Liver (tissue), 9 donors: ENCODE data around the gene PLEKHM2. TPM values are rescaled to one million over a fixed set of nuclear protein-coding genes. Genes with fewer than 3 reads are reported as not detected.

Source experiments
- DNase-seq: peaks from one replicate; pipeline ENCODE4 v3.0.0-alpha.2; 2017; ENCODE audit warnings: low spot score
- H3K27ac ChIP-seq, 2 donors: one replicate each; pipeline ENCODE4 v1.7.0; 2013; ENCODE audit warnings: inconsistent platforms in 2 of 2, low read length in 2 of 2, control low read depth in 1 of 2, low read depth in 1 of 2, mild to moderate bottlenecking in 1 of 2
- H3K27me3 ChIP-seq, 4 donors: one replicate each; pipeline versions ENCODE4 v1.6.1 to v1.7.0; 2013; ENCODE audit warnings: low read length in 3 of 4, inconsistent platforms in 1 of 4, mild to moderate bottlenecking in 1 of 4, moderate library complexity in 1 of 4; ENCODE audit not compliant: control insufficient read depth in 4 of 4, insufficient read depth in 4 of 4
- H3K36me3 ChIP-seq, 4 donors: one replicate each; pipeline versions ENCODE4 v1.6.1 to v1.7.0; 2013; ENCODE audit warnings: low read length in 3 of 4, mild to moderate bottlenecking in 3 of 4, low read depth in 1 of 4, moderate library complexity in 1 of 4; ENCODE audit not compliant: control insufficient read depth in 4 of 4, insufficient read depth in 3 of 4
- H3K4me1 ChIP-seq, 4 donors: one replicate each; pipeline versions ENCODE4 v1.6.1 to v1.7.0; 2013; ENCODE audit warnings: low read length in 3 of 4, mild to moderate bottlenecking in 3 of 4, moderate library complexity in 1 of 4; ENCODE audit not compliant: control insufficient read depth in 4 of 4, insufficient read depth in 4 of 4
- H3K4me3 ChIP-seq, 3 donors: one replicate each; pipeline versions ENCODE4 v1.6.1 to v1.7.0; 2013; ENCODE audit warnings: low read length in 3 of 3, control low read depth in 1 of 3, low read depth in 1 of 3, mild to moderate bottlenecking in 1 of 3
- H3K9ac ChIP-seq, 2 donors: one replicate each; pipeline ENCODE4 v1.7.0; 2013; ENCODE audit warnings: low read length in 2 of 2, mild to moderate bottlenecking in 2 of 2, moderate library complexity in 2 of 2, control low read depth in 1 of 2, low read depth in 1 of 2
- H3K9me3 ChIP-seq, 4 donors: one replicate each; pipeline versions ENCODE4 v1.6.1 to v1.7.0; 2013; ENCODE audit warnings: low read length in 3 of 4; ENCODE audit not compliant: control insufficient read depth in 4 of 4
- ATF3 ChIP-seq: IDR thresholded peaks from 2 replicates; pipeline ENCODE4 v1.6.1; 2016; ENCODE audit warnings: antibody characterized with exemption
- CTCF ChIP-seq: fragments of 150-350 bp; IDR thresholded peaks from 2 replicates; pipeline ENCODE4 v1.5.1; 2017; ENCODE audit warnings: improper control_type of control experiment, low read depth, low read length; ENCODE audit not compliant: missing input control
- EGR1 ChIP-seq, 2 donors: IDR thresholded peaks; 2 replicates each; pipeline ENCODE4 v1.6.1; 2016 to 2018; ENCODE audit warnings: antibody characterized with exemption in 2 of 2, low read depth in 2 of 2
- FOXA1 ChIP-seq: IDR thresholded peaks from 2 replicates; pipeline ENCODE4 v1.6.1; 2016; ENCODE audit warnings: antibody characterized with exemption
- GABPA ChIP-seq, 2 donors: IDR thresholded peaks in 1 of 2; conservative IDR thresholded peaks in 1 of 2; 2 replicates each; pipeline ENCODE4 v1.6.1; 2016; ENCODE audit warnings: antibody characterized with exemption in 2 of 2, mild to moderate bottlenecking in 1 of 2, moderate library complexity in 1 of 2
- HNF4A ChIP-seq, 2 donors: conservative IDR thresholded peaks; 2 replicates each; pipeline ENCODE4 v1.6.1; 2016; ENCODE audit warnings: antibody characterized with exemption in 2 of 2, mild to moderate bottlenecking in 2 of 2
- HNF4G ChIP-seq: IDR thresholded peaks from 2 replicates; pipeline ENCODE4 v1.6.1; 2016; ENCODE audit warnings: antibody characterized with exemption
- JUND ChIP-seq, 2 donors: IDR thresholded peaks; 2 replicates each; pipeline ENCODE4 v1.6.1; 2016; ENCODE audit warnings: antibody characterized with exemption in 2 of 2
- NR2F2 ChIP-seq: IDR thresholded peaks from 2 replicates; pipeline ENCODE4 v1.6.1; 2016; ENCODE audit warnings: antibody characterized with exemption
- RXRA ChIP-seq, 2 donors: IDR thresholded peaks; 2 replicates each; pipeline ENCODE4 v1.6.1; 2017 to 2018; ENCODE audit warnings: antibody characterized with exemption in 2 of 2, mild to moderate bottlenecking in 1 of 2
- SP1 ChIP-seq: IDR thresholded peaks from 2 replicates; pipeline ENCODE4 v1.6.1; 2018; ENCODE audit warnings: antibody characterized with exemption, mild to moderate bottlenecking
- YY1 ChIP-seq: IDR thresholded peaks from 2 replicates; pipeline ENCODE4 v1.6.1; 2016; ENCODE audit warnings: antibody characterized with exemption, mild to moderate bottlenecking
- ZBTB33 ChIP-seq: IDR thresholded peaks from 2 replicates; pipeline ENCODE4 v1.6.1; 2016; ENCODE audit warnings: antibody characterized with exemption
- WGBS: extraction: QIAGEN DNeasy Blood & Tissue Kit; methylation state at CpG from one replicate; pipeline ENCODE4 v1.1.7; 2013; 5-methylcytosine and 5-hydroxymethylcytosine counted together
- polyA plus RNA-seq, 2 donors: library from polyadenylated mRNA; stranded (reverse) in 1 of 2; unstranded in 1 of 2; fragments of 200-250 nt in 1 of 2; fragments of >200 nt in 1 of 2; fragmentation: Nextera tagmentation in 1 of 2; extraction: Ambion mirVana in 1 of 2; gene quantifications; one replicate each; pipeline versions ENCODE4 v1.2.1 to v1.2.3, GENCODE V29; 2013 to 2015
- total RNA-seq, 2 donors: library from RNA; depleted of rRNA; stranded (reverse); fragments of >200 nt; gene quantifications; one replicate each; pipeline ENCODE4 v1.2.3, GENCODE V29; 2014
- TF ChIP-seq, protein P1 (sequence below): IDR thresholded peaks from 2 replicates; pipeline ENCODE4 v1.6.1; 2016; ENCODE audit warnings: antibody characterized with exemption
- TF ChIP-seq, protein P2 (sequence below): IDR thresholded peaks from 2 replicates; pipeline ENCODE4 v1.6.1; 2016; ENCODE audit warnings: antibody characterized with exemption, mild to moderate bottlenecking
- donor health status: healthy.
- donor health status: healthy.
- donor health status: healthy.
- donor health status: healthy.
- donor health status: healthy.

PLEKHM2 gene
- total and polyA plus RNA-seq, 4 donors, result 4.1 to 22.6 (median 17.0) TPM

DNA sequence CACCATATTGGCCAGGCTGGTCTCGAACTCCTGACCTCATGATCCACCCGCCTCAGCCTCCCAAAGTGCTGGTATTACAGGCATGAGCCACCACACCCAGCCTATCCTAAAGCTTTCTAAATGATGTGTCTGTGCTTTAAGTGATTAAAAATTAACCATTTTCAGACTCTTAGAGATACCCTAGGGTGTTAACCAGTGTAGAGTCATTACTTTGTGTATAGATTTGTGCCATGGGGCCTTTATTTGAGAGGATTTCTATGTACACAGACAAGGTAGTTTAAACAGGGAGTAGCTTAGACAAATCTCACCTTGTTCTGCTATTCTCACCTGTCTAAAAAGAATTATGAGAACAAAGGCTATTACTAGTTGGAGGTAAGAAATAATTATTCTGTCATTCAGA lies 12.7 kb upstream of the PLEKHM2 start (continued):
- TF ChIP-seq HNF4A (conservative IDR thresholded peaks at IDR 0.05), result no peak
- no peak for TF ChIP-seq YY1

- 80% methylated on average over 12 of the region's 12 CpGs for WGBS
- H3K9ac ChIP-seq, result no peak overlapping the region
- no peaks in the 10 kb centered on the region for H3K36me3 ChIP-seq
- no peak for TF ChIP-seq GABPA (IDR thresholded peaks at IDR 0.05 in 1 of 2, conservative IDR thresholded peaks at IDR 0.05 in 1 of 2)
- no peak for TF ChIP-seq YY1
- no peak for TF ChIP-seq JUND (IDR thresholded peaks at IDR 0.05)
- no peak for TF ChIP-seq ZBTB33
- TF ChIP-seq HNF4G, result no peak
- TF ChIP-seq NR2F2, result no peak
- TF ChIP-seq ATF3, result no peak
- no peak for TF ChIP-seq HNF4A (conservative IDR thresholded peaks at IDR 0.05)
- TF ChIP-seq, protein P1, sequence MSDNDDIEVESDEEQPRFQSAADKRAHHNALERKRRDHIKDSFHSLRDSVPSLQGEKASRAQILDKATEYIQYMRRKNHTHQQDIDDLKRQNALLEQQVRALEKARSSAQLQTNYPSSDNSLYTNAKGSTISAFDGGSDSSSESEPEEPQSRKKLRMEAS, result no peak
- TF ChIP-seq, protein P2, sequence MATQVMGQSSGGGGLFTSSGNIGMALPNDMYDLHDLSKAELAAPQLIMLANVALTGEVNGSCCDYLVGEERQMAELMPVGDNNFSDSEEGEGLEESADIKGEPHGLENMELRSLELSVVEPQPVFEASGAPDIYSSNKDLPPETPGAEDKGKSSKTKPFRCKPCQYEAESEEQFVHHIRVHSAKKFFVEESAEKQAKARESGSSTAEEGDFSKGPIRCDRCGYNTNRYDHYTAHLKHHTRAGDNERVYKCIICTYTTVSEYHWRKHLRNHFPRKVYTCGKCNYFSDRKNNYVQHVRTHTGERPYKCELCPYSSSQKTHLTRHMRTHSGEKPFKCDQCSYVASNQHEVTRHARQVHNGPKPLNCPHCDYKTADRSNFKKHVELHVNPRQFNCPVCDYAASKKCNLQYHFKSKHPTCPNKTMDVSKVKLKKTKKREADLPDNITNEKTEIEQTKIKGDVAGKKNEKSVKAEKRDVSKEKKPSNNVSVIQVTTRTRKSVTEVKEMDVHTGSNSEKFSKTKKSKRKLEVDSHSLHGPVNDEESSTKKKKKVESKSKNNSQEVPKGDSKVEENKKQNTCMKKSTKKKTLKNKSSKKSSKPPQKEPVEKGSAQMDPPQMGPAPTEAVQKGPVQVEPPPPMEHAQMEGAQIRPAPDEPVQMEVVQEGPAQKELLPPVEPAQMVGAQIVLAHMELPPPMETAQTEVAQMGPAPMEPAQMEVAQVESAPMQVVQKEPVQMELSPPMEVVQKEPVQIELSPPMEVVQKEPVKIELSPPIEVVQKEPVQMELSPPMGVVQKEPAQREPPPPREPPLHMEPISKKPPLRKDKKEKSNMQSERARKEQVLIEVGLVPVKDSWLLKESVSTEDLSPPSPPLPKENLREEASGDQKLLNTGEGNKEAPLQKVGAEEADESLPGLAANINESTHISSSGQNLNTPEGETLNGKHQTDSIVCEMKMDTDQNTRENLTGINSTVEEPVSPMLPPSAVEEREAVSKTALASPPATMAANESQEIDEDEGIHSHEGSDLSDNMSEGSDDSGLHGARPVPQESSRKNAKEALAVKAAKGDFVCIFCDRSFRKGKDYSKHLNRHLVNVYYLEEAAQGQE, result no peak
- no peak for TF ChIP-seq RXRA (IDR thresholded peaks at IDR 0.05)
- TF ChIP-seq SP1, result no peak
- no peak for DNase-seq
- no peak overlapping the region for H3K27ac ChIP-seq
- no peaks in the 10 kb centered on the region for H3K27me3 ChIP-seq
- no peak overlapping the region for H3K4me3 ChIP-seq
- no peaks in the 10 kb centered on the region for H3K4me1 ChIP-seq
- no peaks in the 10 kb centered on the region for H3K9me3 ChIP-seq
These were observed 9.5 kb upstream of the PLEKHM2 start for GRCh38 chr1:15674386-15675159.

DNA sequence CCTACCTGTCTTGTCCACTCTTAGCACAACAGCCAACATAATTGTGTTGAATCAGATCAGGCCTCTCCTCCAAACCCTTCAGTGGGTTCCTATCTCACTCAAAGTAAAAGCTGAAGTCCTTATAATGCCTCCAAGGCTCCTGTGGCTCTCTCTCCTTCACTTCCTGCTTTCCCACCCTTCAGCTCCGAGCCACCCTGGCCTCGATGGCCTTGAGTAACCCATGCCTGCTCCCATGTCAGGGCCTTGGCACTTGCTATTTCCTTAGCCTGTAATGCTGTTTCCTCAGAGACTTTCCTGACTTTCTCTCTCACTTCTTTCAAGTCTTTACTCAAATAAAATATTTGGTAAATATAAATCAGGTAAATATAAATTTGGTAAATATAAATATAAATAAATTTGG lies 8.1 kb upstream of the PLEKHM2 start:
- Histone ChIP-seq H3K27me3 (no peaks in the 10 kb centered on the region), H3K36me3 (no peaks in the 10 kb centered on the region), H3K9ac (no peak overlapping the region), H3K4me1 (no peaks in the 10 kb centered on the region), H3K4me3 (no peak overlapping the region), H3K9me3 (no peaks in the 10 kb centered on the region), H3K27ac (no peak overlapping the region)
- WGBS, result 78% methylated on average over 2 of the region's 2 CpGs
- no peak for DNase-seq
- TF ChIP-seq HNF4A (conservative IDR thresholded peaks at IDR 0.05), result no peak
- TF ChIP-seq EGR1 (IDR thresholded peaks at IDR 0.05; ENCODE audit: low read depth in 2 of 2), result no peak
- TF ChIP-seq HNF4G, result no peak
- no peak for TF ChIP-seq ATF3
- TF ChIP-seq GABPA (IDR thresholded peaks at IDR 0.05 in 1 of 2, conservative IDR thresholded peaks at IDR 0.05 in 1 of 2), result no peak
- TF ChIP-seq JUND (IDR thresholded peaks at IDR 0.05), result no peak
- no peak for TF ChIP-seq CTCF
- TF ChIP-seq, protein P2, result no peak
- no peak for TF ChIP-seq SP1
- no peak for TF ChIP-seq FOXA1
- TF ChIP-seq, protein P1, result no peak
